Measurements from ENCODE around the gene CTNNA1.
A peak's percentile ranks its signal among the peaks of the same experiment; 100 is the strongest.

Gene CTNNA1

DNA sequence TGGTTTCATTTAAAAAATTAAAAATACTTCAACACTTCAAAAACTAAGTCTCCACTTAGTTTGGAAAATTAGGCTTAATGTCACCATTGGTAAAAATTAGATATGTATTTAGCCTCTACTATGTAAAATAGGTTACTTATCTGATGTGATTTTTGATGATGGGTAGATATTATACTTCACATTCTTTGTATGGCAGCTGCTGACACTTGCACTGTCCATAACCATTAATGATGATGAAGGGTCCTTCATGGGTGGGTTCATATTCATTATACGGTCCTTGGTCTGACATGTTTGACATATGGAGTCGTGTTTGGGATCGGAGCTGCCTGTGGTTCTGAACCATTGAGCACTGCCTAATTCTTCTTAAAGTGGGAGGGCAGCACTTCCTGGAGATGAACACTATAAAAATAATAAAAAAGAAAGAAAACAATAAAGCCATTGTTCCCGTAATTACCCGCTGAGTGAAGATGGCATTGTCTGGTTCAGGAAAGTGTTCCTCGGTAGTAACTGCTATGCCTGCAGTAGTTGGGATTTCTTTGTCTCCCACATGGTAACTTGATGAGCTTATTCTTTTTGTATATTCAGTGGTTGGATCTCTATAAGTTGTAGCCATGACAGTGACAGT lies 119.7 kb downstream of the CTNNA1 start (continued):
- TF ChIP-seq, protein P1, sequence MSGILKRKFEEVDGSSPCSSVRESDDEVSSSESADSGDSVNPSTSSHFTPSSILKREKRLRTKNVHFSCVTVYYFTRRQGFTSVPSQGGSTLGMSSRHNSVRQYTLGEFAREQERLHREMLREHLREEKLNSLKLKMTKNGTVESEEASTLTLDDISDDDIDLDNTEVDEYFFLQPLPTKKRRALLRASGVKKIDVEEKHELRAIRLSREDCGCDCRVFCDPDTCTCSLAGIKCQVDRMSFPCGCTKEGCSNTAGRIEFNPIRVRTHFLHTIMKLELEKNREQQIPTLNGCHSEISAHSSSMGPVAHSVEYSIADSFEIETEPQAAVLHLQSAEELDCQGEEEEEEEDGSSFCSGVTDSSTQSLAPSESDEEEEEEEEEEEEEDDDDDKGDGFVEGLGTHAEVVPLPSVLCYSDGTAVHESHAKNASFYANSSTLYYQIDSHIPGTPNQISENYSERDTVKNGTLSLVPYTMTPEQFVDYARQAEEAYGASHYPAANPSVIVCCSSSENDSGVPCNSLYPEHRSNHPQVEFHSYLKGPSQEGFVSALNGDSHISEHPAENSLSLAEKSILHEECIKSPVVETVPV (CRISPR knock-in tag; IDR thresholded peaks at IDR 0.05): no peak
- TF ChIP-seq, protein P2, sequence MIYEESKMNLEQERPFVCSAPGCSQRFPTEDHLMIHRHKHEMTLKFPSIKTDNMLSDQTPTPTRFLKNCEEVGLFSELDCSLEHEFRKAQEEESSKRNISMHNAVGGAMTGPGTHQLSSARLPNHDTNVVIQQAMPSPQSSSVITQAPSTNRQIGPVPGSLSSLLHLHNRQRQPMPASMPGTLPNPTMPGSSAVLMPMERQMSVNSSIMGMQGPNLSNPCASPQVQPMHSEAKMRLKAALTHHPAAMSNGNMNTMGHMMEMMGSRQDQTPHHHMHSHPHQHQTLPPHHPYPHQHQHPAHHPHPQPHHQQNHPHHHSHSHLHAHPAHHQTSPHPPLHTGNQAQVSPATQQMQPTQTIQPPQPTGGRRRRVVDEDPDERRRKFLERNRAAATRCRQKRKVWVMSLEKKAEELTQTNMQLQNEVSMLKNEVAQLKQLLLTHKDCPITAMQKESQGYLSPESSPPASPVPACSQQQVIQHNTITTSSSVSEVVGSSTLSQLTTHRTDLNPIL (CRISPR knock-in tag; IDR thresholded peaks at IDR 0.05; ENCODE audit: low read depth): no peak
- no peak for TF ChIP-seq ESRRG (CRISPR knock-in tag; IDR thresholded peaks at IDR 0.05)

DNA sequence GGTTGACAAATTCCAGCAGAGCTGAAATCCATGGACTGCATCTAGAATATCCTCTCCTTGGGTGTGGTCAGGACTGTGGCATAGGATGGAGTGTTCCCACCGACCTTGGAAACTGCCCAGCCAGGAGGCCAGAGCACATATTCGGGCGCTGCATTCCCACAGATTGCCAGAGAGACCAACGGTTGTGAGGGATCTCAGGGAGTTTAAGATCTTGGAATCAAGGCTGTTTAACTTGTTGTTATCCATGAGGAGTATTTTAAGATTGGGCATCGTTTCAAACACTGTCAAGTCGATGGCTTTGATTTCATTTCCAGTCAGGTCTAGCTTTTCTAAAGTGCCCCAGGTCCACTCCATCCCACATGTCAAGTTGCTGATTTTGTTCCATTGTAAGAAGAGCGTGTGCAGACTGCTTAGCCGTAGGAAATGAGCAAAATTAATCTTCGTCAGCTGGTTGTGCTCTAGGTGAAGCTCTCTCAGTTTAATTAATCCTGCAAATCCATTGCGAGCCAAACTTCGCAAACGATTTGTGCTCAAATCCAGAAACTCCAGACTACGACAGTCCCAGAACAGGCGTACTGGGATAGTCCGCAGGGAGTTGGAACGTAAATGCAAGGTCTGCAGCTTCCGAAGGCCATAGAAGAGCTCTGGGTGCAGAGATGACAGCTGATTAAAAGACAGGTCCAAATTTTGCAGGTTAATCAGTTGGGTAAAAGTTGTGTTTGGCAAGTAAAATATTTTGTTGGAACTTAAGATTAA lies 120.4 kb downstream of the CTNNA1 start:
- no peak for ATAC-seq
- no peak for TF ChIP-seq ZFP30 (CRISPR knock-in tag; IDR thresholded peaks at IDR 0.05)

DNA sequence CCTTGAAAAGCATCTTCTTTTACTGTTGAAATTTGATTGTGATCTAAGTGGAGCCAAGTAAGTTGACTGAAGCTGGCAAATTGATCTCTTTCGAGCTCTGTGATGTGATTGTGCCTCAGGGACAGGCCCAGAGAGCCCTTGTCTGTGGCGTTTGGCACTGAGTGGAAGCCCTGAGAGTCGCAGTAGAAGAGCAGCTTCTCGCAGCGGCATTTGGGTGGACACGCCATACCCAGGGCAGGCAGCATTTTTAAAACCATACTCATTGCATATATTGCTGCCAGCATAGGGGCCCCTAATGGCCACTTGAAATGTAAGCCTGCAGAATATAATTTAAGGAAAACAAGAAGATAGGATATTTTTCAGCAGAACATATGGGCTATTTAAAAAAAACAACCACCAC lies 121.0 kb downstream of the CTNNA1 start:
- no peak for TF ChIP-seq ZC3H10 (CRISPR knock-in tag; IDR thresholded peaks at IDR 0.05)
- TF ChIP-seq ARNTL (CRISPR knock-in tag; IDR thresholded peaks at IDR 0.05; ENCODE audit: borderline replicate concordance, low read depth): no peak
- TF ChIP-seq, protein P3, sequence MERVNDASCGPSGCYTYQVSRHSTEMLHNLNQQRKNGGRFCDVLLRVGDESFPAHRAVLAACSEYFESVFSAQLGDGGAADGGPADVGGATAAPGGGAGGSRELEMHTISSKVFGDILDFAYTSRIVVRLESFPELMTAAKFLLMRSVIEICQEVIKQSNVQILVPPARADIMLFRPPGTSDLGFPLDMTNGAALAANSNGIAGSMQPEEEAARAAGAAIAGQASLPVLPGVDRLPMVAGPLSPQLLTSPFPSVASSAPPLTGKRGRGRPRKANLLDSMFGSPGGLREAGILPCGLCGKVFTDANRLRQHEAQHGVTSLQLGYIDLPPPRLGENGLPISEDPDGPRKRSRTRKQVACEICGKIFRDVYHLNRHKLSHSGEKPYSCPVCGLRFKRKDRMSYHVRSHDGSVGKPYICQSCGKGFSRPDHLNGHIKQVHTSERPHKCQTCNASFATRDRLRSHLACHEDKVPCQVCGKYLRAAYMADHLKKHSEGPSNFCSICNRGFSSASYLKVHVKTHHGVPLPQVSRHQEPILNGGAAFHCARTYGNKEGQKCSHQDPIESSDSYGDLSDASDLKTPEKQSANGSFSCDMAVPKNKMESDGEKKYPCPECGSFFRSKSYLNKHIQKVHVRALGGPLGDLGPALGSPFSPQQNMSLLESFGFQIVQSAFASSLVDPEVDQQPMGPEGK (CRISPR knock-in tag; IDR thresholded peaks at IDR 0.05; ENCODE audit: borderline replicate concordance): no peak
- TF ChIP-seq RARB (CRISPR knock-in tag; IDR thresholded peaks at IDR 0.05): no peak
- TF ChIP-seq, protein P4, sequence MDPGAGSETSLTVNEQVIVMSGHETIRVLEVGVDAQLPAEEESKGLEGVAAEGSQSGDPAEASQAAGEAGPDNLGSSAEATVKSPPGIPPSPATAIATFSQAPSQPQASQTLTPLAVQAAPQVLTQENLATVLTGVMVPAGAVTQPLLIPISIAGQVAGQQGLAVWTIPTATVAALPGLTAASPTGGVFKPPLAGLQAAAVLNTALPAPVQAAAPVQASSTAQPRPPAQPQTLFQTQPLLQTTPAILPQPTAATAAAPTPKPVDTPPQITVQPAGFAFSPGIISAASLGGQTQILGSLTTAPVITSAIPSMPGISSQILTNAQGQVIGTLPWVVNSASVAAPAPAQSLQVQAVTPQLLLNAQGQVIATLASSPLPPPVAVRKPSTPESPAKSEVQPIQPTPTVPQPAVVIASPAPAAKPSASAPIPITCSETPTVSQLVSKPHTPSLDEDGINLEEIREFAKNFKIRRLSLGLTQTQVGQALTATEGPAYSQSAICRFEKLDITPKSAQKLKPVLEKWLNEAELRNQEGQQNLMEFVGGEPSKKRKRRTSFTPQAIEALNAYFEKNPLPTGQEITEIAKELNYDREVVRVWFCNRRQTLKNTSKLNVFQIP (CRISPR knock-in tag; IDR thresholded peaks at IDR 0.05; ENCODE audit: borderline replicate concordance, low read depth): no peak
- no peak for TF ChIP-seq ESRRG (CRISPR knock-in tag; IDR thresholded peaks at IDR 0.05)
- TF ChIP-seq BACH2 (CRISPR knock-in tag; IDR thresholded peaks at IDR 0.05; ENCODE audit: borderline replicate concordance): no peak
- TF ChIP-seq ZNF8 (CRISPR knock-in tag; IDR thresholded peaks at IDR 0.05): no peak
- no peak for TF ChIP-seq TCF4 (CRISPR knock-in tag; IDR thresholded peaks at IDR 0.05; ENCODE audit: borderline replicate concordance)
- TF ChIP-seq TOX (CRISPR knock-in tag; IDR thresholded peaks at IDR 0.05; ENCODE audit: borderline replicate concordance): no peak
- TF ChIP-seq, protein P5, sequence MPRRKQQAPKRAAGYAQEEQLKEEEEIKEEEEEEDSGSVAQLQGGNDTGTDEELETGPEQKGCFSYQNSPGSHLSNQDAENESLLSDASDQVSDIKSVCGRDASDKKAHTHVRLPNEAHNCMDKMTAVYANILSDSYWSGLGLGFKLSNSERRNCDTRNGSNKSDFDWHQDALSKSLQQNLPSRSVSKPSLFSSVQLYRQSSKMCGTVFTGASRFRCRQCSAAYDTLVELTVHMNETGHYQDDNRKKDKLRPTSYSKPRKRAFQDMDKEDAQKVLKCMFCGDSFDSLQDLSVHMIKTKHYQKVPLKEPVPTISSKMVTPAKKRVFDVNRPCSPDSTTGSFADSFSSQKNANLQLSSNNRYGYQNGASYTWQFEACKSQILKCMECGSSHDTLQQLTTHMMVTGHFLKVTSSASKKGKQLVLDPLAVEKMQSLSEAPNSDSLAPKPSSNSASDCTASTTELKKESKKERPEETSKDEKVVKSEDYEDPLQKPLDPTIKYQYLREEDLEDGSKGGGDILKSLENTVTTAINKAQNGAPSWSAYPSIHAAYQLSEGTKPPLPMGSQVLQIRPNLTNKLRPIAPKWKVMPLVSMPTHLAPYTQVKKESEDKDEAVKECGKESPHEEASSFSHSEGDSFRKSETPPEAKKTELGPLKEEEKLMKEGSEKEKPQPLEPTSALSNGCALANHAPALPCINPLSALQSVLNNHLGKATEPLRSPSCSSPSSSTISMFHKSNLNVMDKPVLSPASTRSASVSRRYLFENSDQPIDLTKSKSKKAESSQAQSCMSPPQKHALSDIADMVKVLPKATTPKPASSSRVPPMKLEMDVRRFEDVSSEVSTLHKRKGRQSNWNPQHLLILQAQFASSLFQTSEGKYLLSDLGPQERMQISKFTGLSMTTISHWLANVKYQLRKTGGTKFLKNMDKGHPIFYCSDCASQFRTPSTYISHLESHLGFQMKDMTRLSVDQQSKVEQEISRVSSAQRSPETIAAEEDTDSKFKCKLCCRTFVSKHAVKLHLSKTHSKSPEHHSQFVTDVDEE (CRISPR knock-in tag; IDR thresholded peaks at IDR 0.05): no peak
- TF ChIP-seq ZFP3 (CRISPR knock-in tag; IDR thresholded peaks at IDR 0.05): no peak
- TF ChIP-seq GLIS3 (CRISPR knock-in tag; IDR thresholded peaks at IDR 0.05): no peak

DNA sequence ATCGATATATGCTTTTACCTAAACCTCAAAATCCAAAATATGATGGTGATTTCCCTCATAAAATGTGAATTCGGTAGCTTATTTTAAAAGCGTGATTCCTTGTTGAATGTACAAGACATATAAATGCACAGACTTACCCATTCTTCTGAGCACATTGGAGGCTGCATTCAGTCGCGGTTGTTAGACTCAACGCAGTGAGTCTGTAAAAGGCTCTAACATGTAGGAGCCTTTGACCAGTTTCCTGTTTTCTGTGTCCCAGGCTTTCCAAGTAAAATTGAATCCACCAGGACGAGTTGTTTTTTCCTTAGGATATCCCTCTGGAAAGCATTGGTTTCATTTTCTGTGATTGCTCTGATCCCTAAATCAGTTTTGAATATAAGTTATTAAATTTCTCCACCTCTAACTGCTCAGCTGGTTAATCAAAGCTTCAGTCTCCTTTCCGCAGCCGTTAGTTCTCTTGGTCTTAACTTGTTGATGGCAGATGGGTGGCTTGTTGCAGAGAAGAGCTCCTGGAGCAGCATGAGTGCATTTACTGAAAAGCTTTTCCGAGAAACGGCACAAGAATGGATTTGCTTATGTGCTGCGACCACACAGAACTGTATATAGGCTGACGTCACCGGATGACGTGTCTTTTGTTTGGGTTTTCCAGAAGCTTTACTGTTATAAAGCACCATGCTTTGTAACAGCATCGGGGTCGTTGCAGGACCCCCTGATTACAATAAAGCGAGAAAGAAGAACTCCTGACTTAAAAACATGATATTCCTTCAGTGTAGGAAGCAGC lies 121.7 kb downstream of the CTNNA1 start, which contains the start of gene LRRTM2:
TSS of gene LRRTM2 (minus strand) at position 565 of the 781 bp plus-strand sequence. CDS start at position 141, 424 bp downstream.
- ATAC-seq: peak; percentile 71
- no peak for TF ChIP-seq ESRRG (CRISPR knock-in tag; IDR thresholded peaks at IDR 0.05)
- TF ChIP-seq ZNF565 (CRISPR knock-in tag; conservative IDR thresholded peaks at IDR 0.05; ENCODE audit: low read depth): no peak
- no peak for TF ChIP-seq ARNTL (CRISPR knock-in tag; IDR thresholded peaks at IDR 0.05; ENCODE audit: borderline replicate concordance, low read depth)
- TF ChIP-seq, protein P5 (CRISPR knock-in tag; IDR thresholded peaks at IDR 0.05): no peak
- TF ChIP-seq PPARA (CRISPR knock-in tag; IDR thresholded peaks at IDR 0.05; ENCODE audit: borderline replicate concordance): no peak
- no peak for TF ChIP-seq BACH2 (CRISPR knock-in tag; IDR thresholded peaks at IDR 0.05; ENCODE audit: borderline replicate concordance)
- TF ChIP-seq TOX (CRISPR knock-in tag; IDR thresholded peaks at IDR 0.05; ENCODE audit: borderline replicate concordance): no peak
- TF ChIP-seq, protein P2 (CRISPR knock-in tag; IDR thresholded peaks at IDR 0.05; ENCODE audit: low read depth): no peak

More for the DNA sequence above, 121.0 kb downstream of the CTNNA1 start:
- ATAC-seq: peak; percentile 76

Data from SK-N-SH treated with all-trans-retinoic acid at 6 μM for 48 hours (cell line).